ENCODE results near the gene TBCD. TPM values are rescaled to one million over a fixed set of nuclear protein-coding genes. Genes with fewer than 3 reads are reported as not detected.
A peak's percentile ranks its signal among the peaks of the same experiment; 100 is the strongest.

The TBCD gene
- total RNA-seq, 2 donors from 2014 or later = 64.0 to 123 TPM

DNA sequence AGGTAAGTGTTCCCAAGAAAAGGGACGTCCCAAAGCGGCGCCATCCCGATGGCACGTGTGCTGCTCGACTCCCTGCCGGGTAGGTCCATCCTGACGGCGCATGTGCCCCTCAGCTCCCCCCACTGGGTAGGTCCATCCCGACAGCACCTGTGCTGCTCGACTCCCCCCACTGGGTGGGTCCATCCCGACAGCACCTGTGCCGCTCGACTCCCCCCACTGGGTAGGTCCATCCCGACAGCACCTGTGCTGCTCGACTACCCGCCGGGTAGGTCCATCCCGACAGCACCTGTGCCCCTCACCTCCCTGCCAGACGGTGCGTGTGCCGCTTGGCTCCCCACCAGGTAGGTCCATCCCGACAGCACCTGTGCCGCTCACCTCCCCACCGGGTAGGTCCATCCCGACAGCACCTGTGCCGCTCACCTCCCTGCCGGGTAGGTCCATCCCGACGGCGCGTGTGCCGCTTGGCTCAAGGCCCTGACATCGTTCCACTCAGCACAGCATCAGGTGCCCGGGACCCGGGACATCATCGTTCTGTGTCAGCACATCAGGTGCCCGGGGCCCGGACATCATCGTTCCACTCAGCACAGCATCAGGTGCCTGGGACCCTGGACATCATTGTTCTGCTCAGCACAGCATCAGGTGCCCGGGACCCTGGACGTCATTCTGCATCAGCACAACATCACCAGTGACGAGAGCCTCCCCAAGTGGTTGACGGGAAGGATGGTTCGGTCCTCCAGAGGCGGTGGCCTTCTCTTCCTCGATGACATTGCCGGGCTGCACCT, 22.2 kb upstream of the TBCD start:
- H3K27ac ChIP-seq = no peak overlapping the region
- intact Hi-C loops (cut with DNase I) = no loop called here
- H3K4me1 ChIP-seq (replicated peaks) = no peaks in the 10 kb centered on the region
- WGBS = 90% methylated on average over 47 of the region's 48 CpGs
- no peaks in the 10 kb centered on the region for H3K9me3 ChIP-seq
- no peaks in the 10 kb centered on the region for H3K27me3 ChIP-seq (replicated peaks; ENCODE audit: insufficient read depth)
- H3K4me3 ChIP-seq = no peak overlapping the region
- peaks cover 0 to 9% of the 10 kb centered on the region in 2 donors for H3K36me3 ChIP-seq
- DNase-seq (ENCODE audit: low spot score) = no peak
- TF ChIP-seq POLR2A (IDR thresholded peaks at IDR 0.05) (no peak), POLR2AphosphoS5 (IDR thresholded peaks at IDR 0.05) (no peak)
- TF ChIP-seq, protein P1, sequence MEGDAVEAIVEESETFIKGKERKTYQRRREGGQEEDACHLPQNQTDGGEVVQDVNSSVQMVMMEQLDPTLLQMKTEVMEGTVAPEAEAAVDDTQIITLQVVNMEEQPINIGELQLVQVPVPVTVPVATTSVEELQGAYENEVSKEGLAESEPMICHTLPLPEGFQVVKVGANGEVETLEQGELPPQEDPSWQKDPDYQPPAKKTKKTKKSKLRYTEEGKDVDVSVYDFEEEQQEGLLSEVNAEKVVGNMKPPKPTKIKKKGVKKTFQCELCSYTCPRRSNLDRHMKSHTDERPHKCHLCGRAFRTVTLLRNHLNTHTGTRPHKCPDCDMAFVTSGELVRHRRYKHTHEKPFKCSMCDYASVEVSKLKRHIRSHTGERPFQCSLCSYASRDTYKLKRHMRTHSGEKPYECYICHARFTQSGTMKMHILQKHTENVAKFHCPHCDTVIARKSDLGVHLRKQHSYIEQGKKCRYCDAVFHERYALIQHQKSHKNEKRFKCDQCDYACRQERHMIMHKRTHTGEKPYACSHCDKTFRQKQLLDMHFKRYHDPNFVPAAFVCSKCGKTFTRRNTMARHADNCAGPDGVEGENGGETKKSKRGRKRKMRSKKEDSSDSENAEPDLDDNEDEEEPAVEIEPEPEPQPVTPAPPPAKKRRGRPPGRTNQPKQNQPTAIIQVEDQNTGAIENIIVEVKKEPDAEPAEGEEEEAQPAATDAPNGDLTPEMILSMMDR (IDR thresholded peaks at IDR 0.05) = no peak

DNA sequence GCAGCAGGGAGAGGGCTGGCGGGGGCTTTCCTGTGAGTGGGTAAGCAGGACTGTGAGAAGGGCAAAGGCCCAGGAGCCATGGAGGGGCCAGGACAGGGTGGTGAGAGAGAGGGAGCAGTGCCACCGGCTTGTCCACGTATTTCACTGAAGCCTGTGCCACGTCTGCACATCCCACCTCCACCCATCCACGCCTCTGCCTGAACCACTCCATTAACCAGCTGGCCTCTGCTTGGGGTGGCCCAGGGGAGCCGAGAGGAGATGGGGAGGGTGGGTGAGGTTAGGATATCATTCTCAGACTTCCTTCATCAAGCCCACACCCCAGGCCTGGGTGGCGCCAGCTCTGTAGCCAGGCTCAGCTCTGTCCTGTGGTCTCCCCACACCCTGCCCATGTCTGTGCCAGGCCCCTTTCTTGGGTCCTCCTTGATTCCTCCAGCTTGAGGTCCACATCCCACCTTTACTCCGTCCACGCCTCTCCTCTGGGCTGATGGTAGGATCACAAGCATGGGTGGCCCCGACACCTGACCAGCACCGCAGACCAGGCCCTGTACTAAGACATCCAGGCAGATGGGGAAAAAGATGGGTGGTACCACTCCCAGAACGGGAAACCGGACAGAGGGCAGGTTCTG, 19.6 kb upstream of the TBCD start:
- Histone ChIP-seq H3K27ac (no peak overlapping the region), H3K36me3 (peaks cover 0 to 3% of the 10 kb centered on the region in 2 donors), H3K4me3 (no peak overlapping the region), H3K27me3 (replicated peaks; ENCODE audit: insufficient read depth) (no peaks in the 10 kb centered on the region), H3K9me3 (no peaks in the 10 kb centered on the region), H3K4me1 (replicated peaks) (peaks cover 2% of the 10 kb centered on the region)
- intact Hi-C loops (cut with DNase I) = no loop called here
- DNase-seq (ENCODE audit: low spot score) = no peak
- TF ChIP-seq, protein P1 (IDR thresholded peaks at IDR 0.05) = no peak
- TF ChIP-seq POLR2A (IDR thresholded peaks at IDR 0.05) (no peak), POLR2AphosphoS5 (IDR thresholded peaks at IDR 0.05) (no peak)
- WGBS = 96% methylated on average over 13 of the region's 13 CpGs

DNA sequence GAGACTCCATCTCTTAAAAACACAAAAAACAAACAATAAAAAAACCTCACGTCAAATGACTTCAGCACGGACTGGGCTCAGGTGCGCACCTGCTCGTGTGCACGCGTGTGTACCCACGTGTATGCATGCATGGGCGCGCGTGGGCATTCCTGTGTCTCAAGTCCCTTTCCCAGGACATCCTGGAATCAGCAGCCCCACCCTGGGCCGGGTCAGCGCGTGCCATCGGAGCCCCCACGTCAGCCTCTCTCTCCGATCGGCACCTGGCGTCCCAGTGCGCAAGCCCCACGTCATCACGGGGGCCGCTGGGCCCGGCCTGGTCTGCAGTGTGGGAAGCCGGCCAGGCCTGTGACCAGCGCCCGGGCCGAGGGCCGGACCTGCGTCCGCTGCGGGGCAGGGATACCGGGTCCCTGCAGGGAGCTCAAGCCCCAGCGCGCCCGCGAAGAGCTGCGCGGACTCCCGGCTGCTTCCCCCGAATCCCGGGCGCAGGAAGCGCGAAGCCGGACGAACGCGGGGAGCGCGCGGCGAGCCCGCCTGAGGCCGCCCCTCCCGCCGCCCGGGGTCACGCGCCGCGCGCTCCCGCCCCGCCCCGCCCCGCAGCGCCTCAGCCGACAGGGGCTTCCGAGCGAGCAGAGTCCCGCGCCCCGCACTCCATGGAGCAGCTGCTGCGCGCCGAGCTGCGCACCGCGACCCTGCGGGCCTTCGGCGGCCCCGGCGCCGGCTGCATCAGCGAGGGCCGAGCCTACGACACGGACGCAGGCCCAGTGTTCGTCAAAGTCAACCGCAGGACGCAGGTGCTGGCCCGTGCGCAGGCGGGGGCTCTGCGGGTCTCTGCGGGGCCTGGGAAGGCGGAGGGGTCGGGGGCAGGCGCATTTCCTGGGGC, 16.6 kb upstream of the TBCD start, which contains the start of gene FN3K:
Gene FN3K, plus strand, starts transcription at position 629 of the 880 bp plus-strand sequence. Its CDS starts 22 bp downstream, at position 651.
- DNase-seq (ENCODE audit: low spot score) = peak; percentile 40
- WGBS = 2% methylated on average over 80 of the region's 101 CpGs

DNA sequence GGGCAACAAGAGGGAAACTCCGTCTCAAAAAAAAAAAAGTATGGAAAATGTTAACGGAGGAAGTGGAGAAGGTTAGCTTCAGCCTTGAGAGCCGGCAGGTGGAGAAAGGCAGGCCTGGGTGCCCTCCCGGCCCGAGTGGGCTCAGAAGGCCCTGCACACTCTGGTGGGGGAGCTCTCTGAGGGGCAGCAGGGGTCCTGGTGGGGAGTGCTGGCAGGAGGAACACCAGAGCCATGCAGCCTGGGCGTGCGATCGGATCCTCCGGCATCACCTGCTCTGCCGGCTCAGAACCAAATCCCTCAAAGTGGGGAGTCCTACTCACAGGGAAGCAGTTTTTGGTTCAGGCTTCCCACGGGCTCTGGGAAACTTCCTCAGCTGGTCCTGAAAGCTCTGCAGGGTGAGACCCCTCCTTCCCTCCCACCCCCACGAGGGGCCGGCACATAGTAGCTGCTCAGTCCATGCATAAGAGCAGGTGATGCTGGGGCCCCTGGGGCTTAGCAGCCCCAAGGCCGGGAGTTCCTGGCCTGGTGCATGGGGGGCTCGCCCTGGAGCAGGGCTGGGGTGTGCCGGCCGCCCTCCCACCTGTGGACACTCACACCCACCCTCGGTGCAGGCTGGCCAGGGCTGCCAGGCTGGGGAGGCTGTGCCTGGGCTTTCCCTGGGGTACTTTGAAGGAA, 15.2 kb upstream of the TBCD start:
- Histone ChIP-seq H3K27me3 (replicated peaks; ENCODE audit: insufficient read depth) (no peaks in the 10 kb centered on the region), H3K4me1 (replicated peaks) (peaks cover 2% of the 10 kb centered on the region), H3K27ac (no peak overlapping the region), H3K9me3 (no peaks in the 10 kb centered on the region), H3K36me3 (peaks cover 0 to 8% of the 10 kb centered on the region in 2 donors), H3K4me3 (peak overlapping the region in 1 of 2 donors; percentile 71)
- 84% methylated on average over 16 of the region's 18 CpGs for WGBS
- intact Hi-C loops (cut with DNase I) = no loop called here
- TF ChIP-seq, protein P1 (IDR thresholded peaks at IDR 0.05) = no peak
- TF ChIP-seq POLR2A (IDR thresholded peaks at IDR 0.05) (no peak), POLR2AphosphoS5 (IDR thresholded peaks at IDR 0.05) (no peak)
- no peak for DNase-seq (ENCODE audit: low spot score)

More for the DNA sequence above, 16.6 kb upstream of the TBCD start, which contains the start of gene FN3K:
- Histone ChIP-seq H3K9me3 (no peaks in the 10 kb centered on the region), H3K27me3 (replicated peaks; ENCODE audit: insufficient read depth) (no peaks in the 10 kb centered on the region), H3K4me3 (peak within 1 kb of the TSS; percentile 71 to 84), H3K4me1 (replicated peaks) (peaks cover 2% of the 10 kb centered on the region), H3K36me3 (no peaks in the 10 kb centered on the region), H3K27ac (peak within 1 kb of the TSS; percentile 77 to 78)
- TF ChIP-seq POLR2A (IDR thresholded peaks at IDR 0.05) (peak; percentile 10), POLR2AphosphoS5 (IDR thresholded peaks at IDR 0.05) (peak; percentile 8)
- TF ChIP-seq, protein P1 (IDR thresholded peaks at IDR 0.05) = no peak
- intact Hi-C loops (cut with DNase I) = no loop called here
